Osteoblast (primary cell): Measurements from ENCODE around the gene SSR1. TPM values are rescaled to one million over a fixed set of nuclear protein-coding genes. Genes with fewer than 3 reads are reported as not detected.

Source experiments
- DNase-seq: peaks from one replicate; pipeline ENCODE4 v3.0.0; 2011; ENCODE audit warnings: low spot score, mixed read lengths; ENCODE audit not compliant: insufficient read length; ENCODE audit errors: missing footprints
- H2AFZ ChIP-seq: 2 replicates; pipeline ENCODE4 v1.6.0; 2011; ENCODE audit warnings: mild to moderate bottlenecking, low read length
- H3K27ac ChIP-seq: 2 replicates; pipeline ENCODE4 v1.5.1; 2011; ENCODE audit warnings: mild to moderate bottlenecking, low read depth, low read length, moderate library complexity
- H3K27me3 ChIP-seq: 2 replicates; pipeline ENCODE4 v1.6.0; 2012; ENCODE audit warnings: mild to moderate bottlenecking, control low read depth, inconsistent platforms, low read length, moderate library complexity; ENCODE audit not compliant: insufficient read depth
- H3K36me3 ChIP-seq: 2 replicates; pipeline ENCODE4 v1.5.1; 2011; ENCODE audit warnings: mild to moderate bottlenecking, low read length, control low read depth, moderate library complexity; ENCODE audit not compliant: insufficient read depth
- H3K4me1 ChIP-seq: 2 replicates; pipeline ENCODE4 v1.5.1; 2011; ENCODE audit warnings: mild to moderate bottlenecking, low read length, control low read depth, moderate library complexity; ENCODE audit not compliant: insufficient read depth
- H3K4me2 ChIP-seq: 2 replicates; pipeline ENCODE4 v1.6.0; 2011; ENCODE audit warnings: mild to moderate bottlenecking, low read length; ENCODE audit not compliant: insufficient read depth
- H3K4me3 ChIP-seq: fragments of 200-600 bp; sonication (generic); 3 replicates; pipeline ENCODE4 v1.5.1; 2012; ENCODE audit warnings: mild to moderate bottlenecking, low read length, inconsistent platforms; ENCODE audit not compliant: insufficient read depth
- H3K79me2 ChIP-seq: 2 replicates; pipeline ENCODE4 v1.6.0; 2012; ENCODE audit warnings: mild to moderate bottlenecking, low read length, control low read depth, inconsistent platforms; ENCODE audit not compliant: insufficient read depth
- H3K9me3 ChIP-seq: 2 replicates; pipeline ENCODE4 v1.5.1; 2011; ENCODE audit warnings: low read depth, low read length, control low read depth
- H4K20me1 ChIP-seq: 2 replicates; pipeline ENCODE4 v1.6.0; 2012; ENCODE audit warnings: mild to moderate bottlenecking, low read length, control low read depth; ENCODE audit not compliant: insufficient read depth
- total RNA-seq: library from RNA; depleted of rRNA; stranded (reverse); fragments of >200 nt; gene quantifications from 2 replicates; pipeline ENCODE4 v1.2.3, GENCODE V29; 2012
- TF ChIP-seq, protein P1 (sequence below): IDR thresholded peaks from 2 replicates; pipeline ENCODE4 v1.5.1; 2011; ENCODE audit warnings: mild to moderate bottlenecking, low read depth, low read length, moderate library complexity; ENCODE audit errors: extremely low read depth

The SSR1 gene
- total RNA-seq, 1 donor: 89.4 TPM

GRCh38 chr6:7230327-7230691 is 82.7 kb downstream of the SSR1 start:
- Histone ChIP-seq H3K36me3 (peaks cover 67% of the 10 kb centered on the region), H4K20me1 (peaks cover 5% of the 10 kb centered on the region), H3K9me3 (no peaks in the 10 kb centered on the region)

DNA sequence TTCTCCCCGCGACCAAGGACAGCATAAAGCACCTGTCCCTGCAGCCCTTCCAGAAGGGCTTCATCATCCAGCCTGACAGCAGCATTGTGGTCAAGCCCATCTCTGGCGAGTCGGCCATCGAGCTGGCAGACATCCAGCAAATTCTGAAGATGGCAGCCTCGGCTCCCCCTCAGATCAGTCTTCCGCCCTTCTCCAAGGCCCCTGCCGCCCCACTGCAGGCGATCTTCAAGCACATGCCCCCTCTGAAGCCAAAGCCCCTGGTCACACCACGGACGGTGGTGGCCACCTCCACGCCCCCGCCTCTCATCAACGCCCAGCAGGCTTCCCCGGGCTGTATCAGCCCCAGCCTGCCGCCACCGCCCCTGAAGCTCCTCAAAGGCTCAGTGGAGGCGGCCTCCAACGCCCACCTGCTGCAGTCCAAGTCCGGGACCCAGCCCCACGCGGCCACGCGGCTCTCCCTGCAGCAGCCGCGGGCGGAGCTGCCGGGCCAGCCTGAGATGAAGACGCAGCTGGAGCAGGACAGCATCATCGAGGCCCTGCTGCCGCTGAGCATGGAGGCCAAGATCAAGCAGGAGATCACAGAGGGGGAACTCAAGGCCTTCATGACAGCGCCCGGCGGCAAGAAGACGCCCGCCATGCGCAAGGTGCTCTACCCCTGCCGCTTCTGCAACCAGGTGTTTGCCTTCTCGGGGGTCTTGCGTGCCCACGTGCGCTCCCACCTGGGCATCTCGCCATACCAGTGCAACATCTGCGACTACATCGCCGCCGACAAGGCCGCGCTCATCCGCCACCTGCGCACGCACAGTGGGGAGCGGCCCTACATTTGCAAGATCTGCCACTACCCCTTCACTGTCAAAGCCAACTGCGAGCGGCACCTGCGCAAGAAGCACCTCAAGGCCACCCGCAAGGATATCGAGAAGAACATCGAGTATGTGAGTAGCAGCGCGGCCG is 83.3 kb downstream of the SSR1 start:
- Histone ChIP-seq H3K79me2 (peaks cover 23% of the 10 kb centered on the region), H3K4me2 (no peak overlapping the region), H3K27ac (no peak overlapping the region), H3K27me3 (no peaks in the 10 kb centered on the region), H2AFZ (no peak overlapping the region), H3K9me3 (no peaks in the 10 kb centered on the region), H3K36me3 (peaks cover 64% of the 10 kb centered on the region), H3K4me3 (no peak overlapping the region), H4K20me1 (peaks cover 4% of the 10 kb centered on the region), H3K4me1 (no peaks in the 10 kb centered on the region)
- DNase-seq: no peak
- TF ChIP-seq, protein P1, sequence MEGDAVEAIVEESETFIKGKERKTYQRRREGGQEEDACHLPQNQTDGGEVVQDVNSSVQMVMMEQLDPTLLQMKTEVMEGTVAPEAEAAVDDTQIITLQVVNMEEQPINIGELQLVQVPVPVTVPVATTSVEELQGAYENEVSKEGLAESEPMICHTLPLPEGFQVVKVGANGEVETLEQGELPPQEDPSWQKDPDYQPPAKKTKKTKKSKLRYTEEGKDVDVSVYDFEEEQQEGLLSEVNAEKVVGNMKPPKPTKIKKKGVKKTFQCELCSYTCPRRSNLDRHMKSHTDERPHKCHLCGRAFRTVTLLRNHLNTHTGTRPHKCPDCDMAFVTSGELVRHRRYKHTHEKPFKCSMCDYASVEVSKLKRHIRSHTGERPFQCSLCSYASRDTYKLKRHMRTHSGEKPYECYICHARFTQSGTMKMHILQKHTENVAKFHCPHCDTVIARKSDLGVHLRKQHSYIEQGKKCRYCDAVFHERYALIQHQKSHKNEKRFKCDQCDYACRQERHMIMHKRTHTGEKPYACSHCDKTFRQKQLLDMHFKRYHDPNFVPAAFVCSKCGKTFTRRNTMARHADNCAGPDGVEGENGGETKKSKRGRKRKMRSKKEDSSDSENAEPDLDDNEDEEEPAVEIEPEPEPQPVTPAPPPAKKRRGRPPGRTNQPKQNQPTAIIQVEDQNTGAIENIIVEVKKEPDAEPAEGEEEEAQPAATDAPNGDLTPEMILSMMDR: no peak

More at GRCh38 chr6:7230327-7230691, 82.7 kb downstream of the SSR1 start:
- Histone ChIP-seq H3K79me2 (peaks cover 29% of the 10 kb centered on the region), H3K4me2 (no peak overlapping the region), H3K4me1 (no peaks in the 10 kb centered on the region), H3K27me3 (no peaks in the 10 kb centered on the region), H2AFZ (no peak overlapping the region), H3K4me3 (no peak overlapping the region), H3K27ac (no peak overlapping the region)
- DNase-seq: no peak
- TF ChIP-seq, protein P1: no peak

DNA sequence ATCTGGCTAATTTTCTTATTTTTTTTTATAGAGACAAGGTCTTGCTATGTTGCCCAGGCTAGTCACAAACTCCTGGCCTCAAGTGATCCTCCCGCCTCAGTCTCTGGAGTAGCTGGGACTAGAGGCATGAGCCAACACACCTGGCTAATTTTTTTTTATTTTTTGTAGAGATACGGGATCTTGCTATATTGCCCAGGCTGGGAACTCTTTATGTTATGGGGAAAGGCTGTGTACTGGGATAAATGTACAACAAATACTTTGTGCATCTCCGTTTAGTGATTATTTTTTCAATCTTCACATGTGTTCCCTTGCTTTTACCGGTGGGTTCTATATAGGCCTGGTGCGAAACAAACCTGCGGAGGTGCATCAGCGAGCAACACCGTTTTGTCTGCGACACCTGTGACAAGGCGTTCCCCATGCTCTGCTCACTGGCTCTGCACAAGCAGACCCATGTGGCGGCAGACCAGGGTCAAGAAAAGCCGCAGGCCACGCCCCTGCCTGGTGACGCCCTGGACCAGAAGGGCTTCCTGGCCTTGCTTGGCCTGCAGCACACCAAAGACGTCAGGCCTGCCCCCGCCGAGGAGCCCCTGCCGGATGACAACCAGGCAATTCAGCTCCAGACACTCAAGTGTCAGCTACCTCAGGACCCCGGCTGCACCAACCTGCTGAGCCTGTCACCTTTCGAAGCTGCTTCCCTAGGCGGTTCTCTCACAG is 84.2 kb downstream of the SSR1 start:
- DNase-seq: no peak
- Histone ChIP-seq H4K20me1 (no peaks in the 10 kb centered on the region), H3K4me3 (no peak overlapping the region), H3K36me3 (peaks cover 62% of the 10 kb centered on the region), H3K4me2 (no peak overlapping the region), H3K79me2 (peaks cover 14% of the 10 kb centered on the region), H2AFZ (no peak overlapping the region), H3K27ac (no peak overlapping the region), H3K9me3 (no peaks in the 10 kb centered on the region), H3K27me3 (no peaks in the 10 kb centered on the region), H3K4me1 (no peaks in the 10 kb centered on the region)
- TF ChIP-seq, protein P1: no peak

GRCh38 chr6:7224731-7225130 is 88.3 kb downstream of the SSR1 start:
- H3K27ac ChIP-seq: no peak overlapping the region
- peaks cover 49% of the 10 kb centered on the region for H3K36me3 ChIP-seq
- H2AFZ ChIP-seq: no peak overlapping the region
- H4K20me1 ChIP-seq: peaks cover 7% of the 10 kb centered on the region
- no peaks in the 10 kb centered on the region for H3K27me3 ChIP-seq
- no peaks in the 10 kb centered on the region for H3K9me3 ChIP-seq
- TF ChIP-seq, protein P1: no peak
- H3K79me2 ChIP-seq: peaks cover 10% of the 10 kb centered on the region
- no peak for DNase-seq
- no peak overlapping the region for H3K4me2 ChIP-seq
- H3K4me3 ChIP-seq: no peak overlapping the region
- peaks cover 4% of the 10 kb centered on the region for H3K4me1 ChIP-seq
